H4 (cell line): ENCODE measurements around the gene H6PD. TPM values are rescaled to one million over a fixed set of nuclear protein-coding genes. Genes with fewer than 3 reads are reported as not detected.

Experiments used
- DNase-seq: peaks from one replicate; pipeline ENCODE4 v3.0.0-alpha.2; 2015; ENCODE audit warnings: low spot score
- total RNA-seq: library from RNA; depleted of rRNA; stranded (reverse); fragments of >200 nt; shearing (Covaris generic); gene quantifications from 2 replicates; pipeline ENCODE4 v1.2.3, GENCODE V29; 2014; rRNA removed

The H6PD gene, protein sequence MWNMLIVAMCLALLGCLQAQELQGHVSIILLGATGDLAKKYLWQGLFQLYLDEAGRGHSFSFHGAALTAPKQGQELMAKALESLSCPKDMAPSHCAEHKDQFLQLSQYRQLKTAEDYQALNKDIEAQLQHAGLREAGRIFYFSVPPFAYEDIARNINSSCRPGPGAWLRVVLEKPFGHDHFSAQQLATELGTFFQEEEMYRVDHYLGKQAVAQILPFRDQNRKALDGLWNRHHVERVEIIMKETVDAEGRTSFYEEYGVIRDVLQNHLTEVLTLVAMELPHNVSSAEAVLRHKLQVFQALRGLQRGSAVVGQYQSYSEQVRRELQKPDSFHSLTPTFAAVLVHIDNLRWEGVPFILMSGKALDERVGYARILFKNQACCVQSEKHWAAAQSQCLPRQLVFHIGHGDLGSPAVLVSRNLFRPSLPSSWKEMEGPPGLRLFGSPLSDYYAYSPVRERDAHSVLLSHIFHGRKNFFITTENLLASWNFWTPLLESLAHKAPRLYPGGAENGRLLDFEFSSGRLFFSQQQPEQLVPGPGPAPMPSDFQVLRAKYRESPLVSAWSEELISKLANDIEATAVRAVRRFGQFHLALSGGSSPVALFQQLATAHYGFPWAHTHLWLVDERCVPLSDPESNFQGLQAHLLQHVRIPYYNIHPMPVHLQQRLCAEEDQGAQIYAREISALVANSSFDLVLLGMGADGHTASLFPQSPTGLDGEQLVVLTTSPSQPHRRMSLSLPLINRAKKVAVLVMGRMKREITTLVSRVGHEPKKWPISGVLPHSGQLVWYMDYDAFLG
- total RNA-seq: 10.0 and 10.3 TPM in 2 replicates

GRCh38 chr1:9234223-9235095 lies at the start of gene H6PD:
TSS of gene H6PD (plus strand) at chr1:9234774. CDS start at chr1:9244935, 10,161 bp downstream.
- DNase-seq: peak; percentile 58

DNA sequence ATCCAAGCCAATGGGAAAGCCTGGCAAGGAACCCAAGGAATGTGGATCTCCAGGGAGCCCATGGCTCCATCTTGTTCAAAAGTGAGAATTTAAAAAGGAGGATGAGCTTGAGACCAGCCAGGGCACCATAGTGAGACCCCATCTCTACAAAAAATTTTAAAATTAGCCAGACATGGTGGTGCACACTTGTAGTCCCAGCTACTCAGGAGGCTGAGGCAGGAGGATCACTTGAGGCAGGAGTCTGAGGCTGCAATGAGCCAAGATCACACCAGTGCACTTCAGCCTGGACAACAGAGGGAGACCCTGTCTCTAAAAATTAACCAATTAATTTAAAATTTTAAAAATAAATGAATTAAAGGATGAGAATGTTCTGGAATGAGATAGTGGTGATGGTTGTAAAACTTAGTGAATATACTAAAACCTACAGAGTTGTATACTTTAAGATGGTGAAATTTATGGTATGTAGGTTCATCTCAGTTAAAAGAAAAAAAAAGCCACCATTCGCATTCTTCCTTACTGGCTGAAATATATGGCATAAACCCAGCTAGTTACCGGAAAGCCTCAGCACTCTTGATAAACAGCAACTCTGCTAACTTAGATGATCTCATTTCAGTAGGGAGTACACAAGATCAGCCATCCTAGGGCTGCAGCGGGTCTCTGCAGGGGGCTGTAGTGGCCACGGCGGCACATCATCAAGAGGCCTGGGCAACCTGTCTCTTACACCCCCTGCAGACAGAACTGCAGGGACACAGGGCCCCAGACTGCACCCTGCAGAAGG lies 48.3 kb upstream of the H6PD start:
- DNase-seq: peak; percentile 66

GRCh38 chr1:9187004-9187403 lies 47.6 kb upstream of the H6PD start:
- no peak for DNase-seq

GRCh38 chr1:9190234-9190633 lies 44.3 kb upstream of the H6PD start:
- DNase-seq: no peak

DNA sequence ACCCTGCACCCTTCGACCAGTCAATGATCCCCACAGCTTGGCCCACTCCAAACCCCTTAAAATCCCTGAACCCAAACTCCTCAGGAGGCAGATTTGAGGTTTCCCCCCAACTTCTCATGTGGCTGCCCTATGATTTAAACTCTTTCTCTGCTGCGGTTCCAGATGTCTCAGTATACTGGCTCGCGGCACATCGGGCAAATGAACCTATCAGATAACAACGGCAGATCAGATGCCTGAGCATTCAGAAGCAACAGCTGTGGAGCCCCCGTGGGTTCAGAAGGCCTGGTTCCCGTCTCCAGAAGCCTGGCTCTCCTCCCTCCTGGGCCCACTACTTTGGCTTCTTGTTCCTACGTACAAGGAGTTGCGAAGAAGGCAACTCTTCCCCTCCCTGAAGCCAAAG lies 43.3 kb upstream of the H6PD start:
- DNase-seq: no peak

- DNase-seq: no peak
Observed at GRCh38 chr1:9192578-9193232, 41.9 kb upstream of the H6PD start.

DNA sequence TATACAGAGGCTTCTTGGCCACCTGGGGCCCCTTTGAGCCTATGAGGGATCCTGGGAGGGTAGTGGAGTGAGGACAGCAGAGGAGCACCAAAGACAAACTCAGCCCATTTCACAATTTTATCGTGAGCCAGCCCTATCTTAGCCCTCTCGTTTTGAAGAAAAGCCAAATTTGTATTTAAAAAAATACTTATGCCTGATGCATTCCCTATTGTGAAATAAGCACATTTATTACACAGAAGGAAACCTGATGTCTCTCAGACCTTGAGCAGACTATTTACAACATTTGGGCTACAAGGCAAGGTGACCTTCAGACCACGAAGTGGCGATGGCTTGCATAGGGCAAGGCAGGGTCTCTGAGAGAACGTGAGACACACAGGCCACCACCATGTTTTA lies 41.3 kb upstream of the H6PD start:
- no peak for DNase-seq

DNA sequence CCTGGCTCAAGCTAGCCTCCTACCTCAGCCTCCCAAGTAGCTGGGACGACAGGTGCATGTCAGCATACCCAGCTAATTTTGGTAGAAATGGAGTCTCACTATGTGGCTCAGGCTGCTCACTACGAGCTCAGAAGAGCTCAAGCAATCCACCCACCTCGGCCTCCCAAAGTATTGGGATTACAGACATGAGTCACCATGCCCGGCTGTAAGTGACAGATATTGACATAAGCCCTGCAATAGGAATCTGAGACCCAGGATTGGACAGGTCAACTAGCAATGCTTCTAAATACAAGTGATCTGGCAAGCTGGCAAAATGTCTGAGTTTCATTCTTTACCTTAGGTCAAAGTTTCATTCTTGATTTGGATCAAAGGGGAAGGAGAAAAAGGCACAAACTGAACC lies 40.5 kb upstream of the H6PD start:
- no peak for DNase-seq

GRCh38 chr1:9195651-9196050 lies 38.9 kb upstream of the H6PD start:
- no peak for DNase-seq

DNA sequence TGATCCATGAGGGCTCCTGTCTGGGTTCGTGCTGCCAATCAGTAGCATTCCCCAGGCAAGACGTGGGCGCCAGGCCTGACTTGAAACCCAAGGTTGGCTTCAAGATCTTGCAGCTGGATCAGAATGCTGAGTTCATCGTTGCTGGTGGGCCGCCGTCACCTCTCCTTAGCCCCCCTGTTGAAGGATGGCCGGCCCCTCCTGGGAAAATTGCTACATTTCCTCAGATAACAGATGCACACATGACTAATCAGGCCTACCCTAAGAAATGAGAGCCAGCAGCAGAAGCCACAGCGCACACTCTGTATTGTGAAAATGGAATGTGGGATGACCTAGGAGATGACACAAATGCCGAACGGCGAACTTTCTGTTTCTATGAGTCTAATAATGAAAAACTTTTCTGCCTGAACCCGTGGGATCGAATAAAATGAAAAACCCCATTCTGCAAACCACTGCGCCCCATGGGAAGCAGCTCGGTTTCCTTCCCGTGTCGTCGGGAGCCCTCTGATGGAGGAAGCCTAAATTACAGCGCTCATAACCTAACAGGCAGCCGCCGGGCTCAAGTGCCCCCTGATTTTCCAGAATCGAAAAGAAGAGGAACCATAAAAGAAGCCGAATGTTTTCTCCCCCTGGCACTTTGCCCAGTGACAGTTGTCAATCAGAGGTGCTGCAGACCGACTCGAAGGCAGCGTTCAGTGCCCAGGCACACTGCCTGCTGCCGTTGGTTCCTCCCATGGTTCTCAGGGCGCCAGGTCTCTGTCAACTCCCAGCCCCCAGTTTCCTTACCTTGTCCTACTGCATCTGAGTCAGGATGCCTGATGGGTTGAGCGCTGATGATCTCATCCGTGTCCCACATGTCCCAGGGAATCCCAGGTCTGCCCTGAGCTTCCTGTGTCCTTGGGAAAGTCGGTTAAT lies 38.2 kb upstream of the H6PD start:
- DNase-seq: peak; percentile 37

GRCh38 chr1:9197186-9198099 lies 37.1 kb upstream of the H6PD start:
- no peak for DNase-seq

- DNase-seq: no peak
Observed at GRCh38 chr1:9198538-9199361, 35.8 kb upstream of the H6PD start.

GRCh38 chr1:9200441-9200840 lies 34.1 kb upstream of the H6PD start:
- DNase-seq: no peak

DNA sequence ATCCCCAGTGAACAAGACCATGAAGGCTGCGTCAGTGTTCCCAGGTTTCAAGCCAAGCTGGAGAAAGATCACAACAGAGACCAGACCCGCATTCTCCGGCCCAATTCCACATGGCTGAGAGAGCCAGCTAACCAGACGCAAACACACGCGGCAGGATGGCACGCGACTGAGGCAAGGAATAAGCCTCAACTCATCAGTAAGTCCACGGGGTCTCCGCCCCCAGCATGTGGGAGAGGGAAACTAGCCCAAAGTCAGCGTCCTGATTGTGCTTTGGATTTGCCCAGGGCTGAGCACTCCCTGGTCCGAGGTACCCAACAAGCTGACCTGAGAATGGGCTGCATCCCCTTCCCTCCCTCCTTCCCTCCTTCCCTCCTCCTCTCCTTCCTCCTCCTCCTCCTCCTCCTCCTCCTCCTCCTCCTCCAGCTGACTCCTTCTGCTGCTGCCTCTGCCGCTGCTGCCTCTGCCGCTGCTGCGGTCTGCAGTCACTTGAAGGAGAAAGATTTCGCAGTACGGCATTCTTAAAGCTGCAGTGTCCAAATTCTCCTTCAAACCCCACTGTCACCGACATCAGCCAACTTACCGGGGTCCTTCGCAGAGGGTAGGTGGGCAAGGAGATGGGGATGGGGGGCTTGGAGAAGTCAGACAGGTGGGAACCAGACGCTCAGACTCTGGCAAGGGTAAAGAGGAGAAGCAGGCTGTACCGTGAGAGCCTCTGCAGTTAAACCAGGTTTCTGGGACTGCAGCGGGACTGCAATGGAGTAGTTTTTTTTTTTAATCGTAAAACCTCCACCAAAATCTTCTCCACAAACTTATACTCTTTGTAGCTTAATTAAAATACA lies 33.0 kb upstream of the H6PD start:
- peak; percentile 27 for DNase-seq

GRCh38 chr1:9202240-9202870 lies 32.2 kb upstream of the H6PD start:
- DNase-seq: no peak

- no peak for DNase-seq
Observed at GRCh38 chr1:9203511-9203982, 31.0 kb upstream of the H6PD start.
